H1 (cell line): Measurements from ENCODE around the gene EN1. TPM values are rescaled to one million over a fixed set of nuclear protein-coding genes. Genes with fewer than 3 reads are reported as not detected.

Experiments
- CTCF ChIA-PET: fragments of 300-600 bp; sonication (Branson Sonifier 250); formaldehyde crosslinking; loops from one replicate; lab custom pipeline; 2021; ENCODE audit not compliant: partially characterized antibody; lab: Charles Lee
- POLR2A ChIA-PET: fragments of 300-600 bp; sonication (Branson Sonifier 250); formaldehyde crosslinking; loops from one replicate; lab custom pipeline; 2021; ENCODE audit warnings: inconsistent platforms; ENCODE audit not compliant: partially characterized antibody; lab: Charles Lee
- DNase-seq, 2 experiments: peaks; one replicate each; pipeline versions ENCODE4 v3.0.0 to v3.0.0-alpha.2; 2010 to 2022; ENCODE audit warnings: low spot score in 2 of 2, low read depth in 1 of 2, mixed read lengths in 1 of 2
- FAIRE-seq: peaks from 2 replicates; lab custom pipeline; 2011; peaks lifted over from hg19 to GRCh38; lab: Jason Lieb, UNC
- H2AFZ ChIP-seq: 2 replicates; pipeline ENCODE4 v1.8.1; 2012; ENCODE audit warnings: low read length, inconsistent platforms
- H2AK5ac ChIP-seq: 2 replicates; pipeline ENCODE4 v1.6.1; 2013; ENCODE audit warnings: low read depth, low read length
- H2BK120ac ChIP-seq: replicated peaks from 2 replicates; pipeline ENCODE3; 2013; ENCODE audit warnings: low read depth, low read length, inconsistent platforms
- H2BK12ac ChIP-seq: 2 replicates; pipeline ENCODE4 v1.6.1; 2013; ENCODE audit warnings: low read depth, low read length
- H2BK15ac ChIP-seq: 2 replicates; pipeline ENCODE4 v1.6.1; 2013; ENCODE audit warnings: low read length
- H2BK20ac ChIP-seq: 2 replicates; pipeline ENCODE4 v1.6.1; 2013; ENCODE audit warnings: low read length
- H2BK5ac ChIP-seq: 2 replicates; pipeline ENCODE4 v1.6.1; 2013; ENCODE audit warnings: low read depth, low read length
- H3K14ac ChIP-seq: 2 replicates; pipeline ENCODE4 v1.6.1; 2013; ENCODE audit warnings: inconsistent platforms; ENCODE audit not compliant: insufficient read length
- H3K18ac ChIP-seq: 2 replicates; pipeline ENCODE4 v1.6.1; 2013; ENCODE audit warnings: low read length; ENCODE audit errors: extremely low read depth
- H3K23ac ChIP-seq: 2 replicates; pipeline ENCODE4 v1.6.1; 2013; ENCODE audit warnings: inconsistent platforms; ENCODE audit not compliant: insufficient read length
- H3K23me2 ChIP-seq: 2 replicates; pipeline ENCODE4 v1.6.1; 2013; ENCODE audit warnings: low read depth, low read length
- H3K27ac ChIP-seq: 2 replicates; pipeline ENCODE4 v1.6.1; 2011; ENCODE audit warnings: low read depth, low read length, inconsistent platforms
- H3K27me3 ChIP-seq, 4 experiments: replicated peaks in 1 of 4; 1 replicate in 1 of 4; 2 replicates in 3 of 4; pipeline versions ENCODE4 v1.6.1 to v1.8.1; 2011 to 2013; ENCODE audit warnings: low read length in 3 of 4, mild to moderate bottlenecking in 3 of 4, inconsistent platforms in 2 of 4, mixed read lengths in 2 of 4, moderate library complexity in 1 of 4; ENCODE audit not compliant: control insufficient read depth in 3 of 4, insufficient read depth in 3 of 4; ENCODE audit errors: extremely low read depth in 1 of 4
- H3K36me3 ChIP-seq, 4 experiments: 2 replicates each; pipeline versions ENCODE4 v1.6.1 to v1.8.1; 2011 to 2013; ENCODE audit warnings: mild to moderate bottlenecking in 4 of 4, low read length in 3 of 4, moderate library complexity in 2 of 4, control low read depth in 1 of 4, inconsistent platforms in 1 of 4; ENCODE audit not compliant: insufficient read depth in 4 of 4, control insufficient read depth in 2 of 4
- H3K4ac ChIP-seq: replicated peaks from 2 replicates; pipeline ENCODE3; 2013; ENCODE audit warnings: low read length, low read depth, mixed read lengths, inconsistent platforms; ENCODE audit not compliant: insufficient read length
- H3K4me1 ChIP-seq, 4 experiments: replicated peaks in 1 of 4; 1 replicate in 1 of 4; 2 replicates in 3 of 4; pipeline versions ENCODE4 v1.6.1 to v1.8.1; 2011 to 2013; ENCODE audit warnings: low read length in 3 of 4, inconsistent platforms in 2 of 4, mixed read lengths in 1 of 4; ENCODE audit not compliant: insufficient read depth in 4 of 4, control insufficient read depth in 3 of 4
- H3K4me2 ChIP-seq, 2 experiments: 2 replicates each; pipeline versions ENCODE4 v1.6.1 to v1.8.1; 2011 to 2013; ENCODE audit warnings: low read depth in 2 of 2, low read length in 2 of 2, control low read depth in 1 of 2, inconsistent platforms in 1 of 2, mild to moderate bottlenecking in 1 of 2; ENCODE audit not compliant: insufficient read depth in 1 of 2
- H3K4me3 ChIP-seq, 4 experiments: fragments of 200-600, 300-600 bp in 1 of 4; sonication (generic), shearing (Covaris generic), sonication (Bioruptor Twin) in 1 of 4; 2 replicates each; pipeline versions ENCODE4 v1.5.1 to v1.8.1; 2011 to 2016; ENCODE audit warnings: low read length in 4 of 4, low read depth in 3 of 4, control low read depth in 2 of 4, inconsistent platforms in 2 of 4, mild to moderate bottlenecking in 2 of 4, mixed read lengths in 1 of 4, moderate library complexity in 1 of 4; ENCODE audit not compliant: insufficient read depth in 2 of 4; ENCODE audit errors: extremely low read depth in 1 of 4
- H3K56ac ChIP-seq: replicated peaks from 2 replicates; pipeline ENCODE3; 2013; ENCODE audit warnings: low read depth, mild to moderate bottlenecking, mixed read lengths, low read length, inconsistent platforms; ENCODE audit not compliant: insufficient read length
- H3K79me1 ChIP-seq: 2 replicates; pipeline ENCODE4 v1.6.1; 2013; ENCODE audit warnings: low read depth, low read length, control low read depth
- H3K79me2 ChIP-seq, 2 experiments: 2 replicates each; pipeline versions ENCODE4 v1.6.1 to v1.8.1; 2012 to 2013; ENCODE audit warnings: low read length in 2 of 2, mild to moderate bottlenecking in 2 of 2, inconsistent platforms in 1 of 2; ENCODE audit not compliant: insufficient read depth in 2 of 2, control insufficient read depth in 1 of 2
- H3K9ac ChIP-seq, 4 experiments: replicated peaks in 1 of 4; 1 replicate in 1 of 4; 2 replicates in 3 of 4; pipeline versions ENCODE4 v1.6.1 to v1.8.1; 2011 to 2013; ENCODE audit warnings: low read depth in 3 of 4, low read length in 3 of 4, control low read depth in 2 of 4, mild to moderate bottlenecking in 2 of 4, moderate library complexity in 2 of 4, inconsistent platforms in 1 of 4; ENCODE audit errors: extremely low read depth in 1 of 4
- H3K9me3 ChIP-seq, 2 experiments: 2 replicates each; pipeline versions ENCODE4 v1.6.1 to v1.8.1; 2012 to 2013; ENCODE audit warnings: mild to moderate bottlenecking in 2 of 2, moderate library complexity in 2 of 2, control low read depth in 1 of 2, inconsistent platforms in 1 of 2, low read depth in 1 of 2, low read length in 1 of 2, mixed read lengths in 1 of 2; ENCODE audit not compliant: insufficient read depth in 2 of 2
- H4K20me1 ChIP-seq, 2 experiments: replicated peaks in 1 of 2; 2 replicates each; pipeline versions ENCODE3 to v1.8.1; 2011 to 2013; ENCODE audit warnings: inconsistent platforms in 2 of 2, low read length in 2 of 2, mild to moderate bottlenecking in 1 of 2; ENCODE audit not compliant: insufficient read depth in 2 of 2, control insufficient read depth in 1 of 2
- H4K5ac ChIP-seq: 2 replicates; pipeline ENCODE4 v1.6.1; 2013; ENCODE audit warnings: low read length, low read depth, mixed read lengths, inconsistent platforms; ENCODE audit not compliant: insufficient read length
- H4K8ac ChIP-seq: 2 replicates; pipeline ENCODE4 v1.8.0; 2013; ENCODE audit warnings: mild to moderate bottlenecking, moderate library complexity, low read length, inconsistent platforms; ENCODE audit not compliant: insufficient read depth; ENCODE audit errors: extremely low read depth
- H4K91ac ChIP-seq: replicated peaks from 2 replicates; pipeline ENCODE3; 2013; ENCODE audit warnings: low read length, mixed read lengths, inconsistent platforms; ENCODE audit not compliant: insufficient read length
- POLR2A ChIP-seq, 2 experiments: IDR thresholded peaks; 1 replicate in 1 of 2; 2 replicates in 1 of 2; pipeline ENCODE4 v1.6.1; 2011; ENCODE audit warnings: low read depth in 2 of 2, low read length in 2 of 2, mild to moderate bottlenecking in 2 of 2; ENCODE audit errors: control extremely low read depth in 1 of 2
- SP1 ChIP-seq: IDR thresholded peaks from 2 replicates; pipeline ENCODE4 v1.6.1; 2011; ENCODE audit warnings: low read depth, low read length
- WGBS, 2 experiments: shearing (Covaris generic) in 1 of 2; methylation state at CpG; one replicate each; pipeline versions ENCODE4 v1.1.6 to v1.1.7; 2013 to 2015; ENCODE audit warnings: low lambda C conversion rate in 2 of 2, mixed read lengths in 2 of 2, inconsistent platforms in 1 of 2, low coverage in 1 of 2, missing lambda C conversion rate in 1 of 2; ENCODE audit not compliant: insufficient replicate concordance in 2 of 2, insufficient coverage in 1 of 2, insufficient read length in 1 of 2; ENCODE audit errors: extremely low coverage in 1 of 2, missing lambda C conversion rate in 1 of 2; 5-methylcytosine and 5-hydroxymethylcytosine counted together
- polyA plus RNA-seq, 7 experiments: library from polyadenylated mRNA; depleted of rRNA in 3 of 7; stranded (reverse) in 5 of 7; unstranded in 2 of 7; fragments of >200 nt in 5 of 7; fragments of 200-250 nt in 2 of 7; gene quantifications; 1 replicate in 5 of 7; 2 replicates in 1 of 7; 4 replicates in 1 of 7; pipeline versions ENCODE4 v1.2.1 to v1.2.3, GENCODE V29; 2011 to 2013; ENCODE audit warnings: missing spikeins in 2 of 7, mixed read lengths in 2 of 7
- total RNA-seq: library from RNA; stranded (reverse); fragmentation: NEBNext Ultra II Directional; extraction: Animal tissue kit (Norgen Biotek cat#: 25700); gene quantifications from 2 replicates; pipeline ENCODE4 v1.2.1, GENCODE V29; 2021

Gene EN1
- total and polyA plus RNA-seq, 2 of the 8 experiments (the other 6 are each of a cell fraction or from before 2014, with no cell fraction given) = not detected

GRCh38 chr2:118800736-118801135 is 46.7 kb downstream of the EN1 start:
- no peak overlapping the region for H4K8ac ChIP-seq
- no peaks in the 10 kb centered on the region for H3K79me2 ChIP-seq
- no peak overlapping the region for H2BK12ac ChIP-seq
- POLR2A ChIA-PET = interaction anchor here (1.0 to 1.2 kb wide), 2 partner anchors 17 to 25 kb away, joined by 3 to 4 read pairs; no protein-coding TSS in a partner anchor
- no peak overlapping the region for H2BK5ac ChIP-seq
- CTCF ChIA-PET = interaction anchor here (1.5 kb wide), 1 partner anchor 34 kb away, joined by 4 read pairs; no protein-coding TSS in a partner anchor
- WGBS, 2 experiments = 89% methylated on average over 4 of the region's 4 CpGs; no CpG with 5 or more reads in 1 of the 2 experiments
- H3K4ac ChIP-seq = no peak overlapping the region
- no peak overlapping the region for H2BK120ac ChIP-seq
- no peaks in the 10 kb centered on the region for H4K20me1 ChIP-seq
- no peak overlapping the region for H3K14ac ChIP-seq
- H3K4me3 ChIP-seq = no peak overlapping the region
- H2BK15ac ChIP-seq = no peak overlapping the region
- H3K9ac ChIP-seq = no peak overlapping the region
- no peaks in the 10 kb centered on the region for H3K9me3 ChIP-seq
- H3K56ac ChIP-seq = no peak overlapping the region
- no peak for FAIRE-seq
- no peaks in the 10 kb centered on the region for H3K79me1 ChIP-seq
- no peak overlapping the region for H2AK5ac ChIP-seq
- no peak overlapping the region for H4K91ac ChIP-seq
- H2AFZ ChIP-seq = no peak overlapping the region
- no peak overlapping the region for H4K5ac ChIP-seq
- 0 out of 8 replicates have a peak, but pooled peaks cover 0 to 2% (median 0%) of the 10 kb centered on the region in 4 experiments for H3K36me3 ChIP-seq
- H2BK20ac ChIP-seq = no peak overlapping the region
- no peak overlapping the region for H3K4me2 ChIP-seq
- H3K27me3 ChIP-seq = no peaks in the 10 kb centered on the region; a peak in 1 of 7 replicates
- H3K18ac ChIP-seq = no peak overlapping the region
- H3K4me1 ChIP-seq = no peaks in the 10 kb centered on the region
- no peak overlapping the region for H3K27ac ChIP-seq
- no peaks in the 10 kb centered on the region; the same call in 1 of the 2 replicates for H3K23me2 ChIP-seq
- TF ChIP-seq SP1 = no peak
- no peak for TF ChIP-seq POLR2A (IDR thresholded peaks at IDR 0.05; ENCODE audit: control extremely low read depth in 1 of 2, low read depth in 2 of 2, low read length in 2 of 2)
- DNase-seq = no peak
- H3K23ac ChIP-seq = no peak overlapping the region
